Mammary epithelial cell (primary cell): ENCODE results near the gene TOMT.

Experiments used
- CTCF ChIP-seq, 2 donors: IDR thresholded peaks in 1 of 2; conservative IDR thresholded peaks in 1 of 2; 2 replicates each; pipeline ENCODE4 v1.5.1; 2011 to 2012; ENCODE audit warnings: inconsistent platforms in 2 of 2, low read length in 2 of 2, mild to moderate bottlenecking in 2 of 2, control low read depth in 1 of 2, low read depth in 1 of 2; ENCODE audit not compliant: insufficient read depth in 1 of 2; ENCODE audit errors: extremely low read depth in 1 of 2
- EZH2 ChIP-seq: IDR thresholded peaks from 2 replicates; pipeline ENCODE4 v1.6.1; 2012; ENCODE audit warnings: low read length, inconsistent platforms, borderline replicate concordance

- TF ChIP-seq EZH2 (no peak), CTCF (conservative IDR thresholded peaks at IDR 0.05 in 1 of 2, IDR thresholded peaks at IDR 0.05 in 1 of 2; ENCODE audit: extremely low read depth in 1 of 2, insufficient read depth in 1 of 2, low read depth in 1 of 2, low read length in 2 of 2) (no peak)
These were observed 2.0 kb upstream of the TOMT start for GRCh38 chr11:72103754-72104167.
